GM18951 (cell line): ENCODE measurements around the gene SIGLEC5.

Source experiments
- POLR2A ChIP-seq: IDR thresholded peaks from 4 replicates; pipeline ENCODE4 v1.6.1; 2011; ENCODE audit warnings: mild to moderate bottlenecking; ENCODE audit not compliant: insufficient read length, insufficient read depth; ENCODE audit errors: extremely low read depth
- in situ Hi-C: fragments of 300-500 bp; cut with MboI; formaldehyde crosslinking; loops from one replicate; pipeline ENCODE4 v1.12.0; 2022; ENCODE audit warnings: low sequenced_read_pairs, mixed read lengths, inconsistent platforms; ENCODE audit not compliant: unreplicated experiment

SIGLEC5 gene

GRCh38 chr19:51586799-51587198, 43.4 kb downstream of the SIGLEC5 start:
- no peak for TF ChIP-seq POLR2A
- in situ Hi-C loops, result no loop called here

GRCh38 chr19:51586103-51586728, 44.0 kb downstream of the SIGLEC5 start:
- in situ Hi-C loops, result no loop called here
- no peak for TF ChIP-seq POLR2A

GRCh38 chr19:51576850-51577249, 53.4 kb downstream of the SIGLEC5 start:
- TF ChIP-seq POLR2A, result no peak

GRCh38 chr19:51573331-51573730, 56.9 kb downstream of the SIGLEC5 start:
- in situ Hi-C loops, result no loop called here
- TF ChIP-seq POLR2A, result no peak

More at GRCh38 chr19:51576850-51577249, 53.4 kb downstream of the SIGLEC5 start:
- in situ Hi-C loops, result no loop called here

- in situ Hi-C loops, result no loop called here
- TF ChIP-seq POLR2A, result no peak
Observed at GRCh38 chr19:51572908-51573307, 57.3 kb downstream of the SIGLEC5 start.

GRCh38 chr19:51572410-51572809, 57.8 kb downstream of the SIGLEC5 start:
- in situ Hi-C loops, result no loop called here

GRCh38 chr19:51571599-51571998, 58.6 kb downstream of the SIGLEC5 start:
- in situ Hi-C loops, result no loop called here
- no peak for TF ChIP-seq POLR2A

More at GRCh38 chr19:51572410-51572809, 57.8 kb downstream of the SIGLEC5 start:
- no peak for TF ChIP-seq POLR2A

- in situ Hi-C loops, result no loop called here
- peak; percentile 51 for TF ChIP-seq POLR2A
Observed at GRCh38 chr19:51570962-51571575, 59.1 kb downstream of the SIGLEC5 start, which contains the start of gene ZNF175. TSS of gene ZNF175 (plus strand) at chr19:51571283. CDS start at chr19:51573330, 2,047 bp downstream.

- in situ Hi-C loops, result no loop called here
- TF ChIP-seq POLR2A, result no peak
Observed at GRCh38 chr19:51568456-51568855, 61.7 kb downstream of the SIGLEC5 start.

- no peak for TF ChIP-seq POLR2A
- in situ Hi-C loops, result no loop called here
Observed at GRCh38 chr19:51567583-51567982, 62.6 kb downstream of the SIGLEC5 start.

GRCh38 chr19:51566489-51567100, 63.6 kb downstream of the SIGLEC5 start:
- no peak for TF ChIP-seq POLR2A
- in situ Hi-C loops, result no loop called here

GRCh38 chr19:51565583-51565982, 64.6 kb downstream of the SIGLEC5 start:
- in situ Hi-C loops, result no loop called here
- TF ChIP-seq POLR2A, result no peak

- in situ Hi-C loops, result no loop called here
- TF ChIP-seq POLR2A, result no peak
Observed at GRCh38 chr19:51564791-51565190, 65.4 kb downstream of the SIGLEC5 start.
